Medulla oblongata (tissue), 1 donor: ENCODE results near the gene SPECC1.
A peak's percentile ranks its signal among the peaks of the same experiment; 100 is the strongest.

Source experiments
- DNase-seq: peaks from one replicate; pipeline ENCODE4 v3.0.0-alpha.2; 2015; ENCODE audit errors: extremely low spot score

SPECC1 gene

GRCh38 chr17:20271011-20271610 is 262.0 kb downstream of the SPECC1 start:
- DNase-seq: no peak

- no peak for DNase-seq
Measured at GRCh38 chr17:20273741-20274500, 264.8 kb downstream of the SPECC1 start.

GRCh38 chr17:20275653-20276052 is 266.5 kb downstream of the SPECC1 start:
- DNase-seq: no peak

- DNase-seq: no peak
Measured at GRCh38 chr17:20276421-20276820, 267.3 kb downstream of the SPECC1 start.

- no peak for DNase-seq
Measured at GRCh38 chr17:20278805-20279204, 269.6 kb downstream of the SPECC1 start.

- DNase-seq: no peak
Measured at GRCh38 chr17:20279631-20280030, 270.5 kb downstream of the SPECC1 start.

GRCh38 chr17:20280051-20280450 is 270.9 kb downstream of the SPECC1 start:
- no peak for DNase-seq

- DNase-seq: no peak
Measured at GRCh38 chr17:20280851-20281250, 271.7 kb downstream of the SPECC1 start.

- DNase-seq: peak; percentile 77
Measured at GRCh38 chr17:20281860-20282259, 272.7 kb downstream of the SPECC1 start.

GRCh38 chr17:20282526-20283308 is 273.6 kb downstream of the SPECC1 start:
- DNase-seq: no peak

GRCh38 chr17:20284022-20284421 is 274.9 kb downstream of the SPECC1 start:
- no peak for DNase-seq

GRCh38 chr17:20284570-20285295 is 275.6 kb downstream of the SPECC1 start:
- DNase-seq: no peak

- no peak for DNase-seq
Measured at GRCh38 chr17:20289984-20290383, 280.8 kb downstream of the SPECC1 start.

GRCh38 chr17:20291853-20292252 is 282.7 kb downstream of the SPECC1 start:
- DNase-seq: no peak

GRCh38 chr17:20293501-20293900 is 284.3 kb downstream of the SPECC1 start:
- no peak for DNase-seq

- DNase-seq: no peak
Measured at GRCh38 chr17:20294120-20294519, 285.0 kb downstream of the SPECC1 start.

- no peak for DNase-seq
Measured at GRCh38 chr17:20299013-20299412, 289.9 kb downstream of the SPECC1 start.

- DNase-seq: peak; percentile 57
Measured at GRCh38 chr17:20300436-20300934, 291.3 kb downstream of the SPECC1 start.

GRCh38 chr17:20302246-20302917 is 293.2 kb downstream of the SPECC1 start:
- no peak for DNase-seq

GRCh38 chr17:20304961-20305360 is 295.8 kb downstream of the SPECC1 start:
- no peak for DNase-seq

GRCh38 chr17:20306924-20307323 is 297.8 kb downstream of the SPECC1 start:
- DNase-seq: no peak
